HEK293 (cell line): Measurements from ENCODE around the gene MAST2.
"Not testable (repeated sequence)": the region's sequence is repeated elsewhere in the genome, so short reads cannot be mapped to it uniquely, and the experiment has no call there.

Source experiments
- CTCF ChIA-PET: fragments of 350-600 bp; formaldehyde crosslinking; extraction: SDS; loops from one replicate; lab custom pipeline; 2021; ENCODE audit warnings: antibody characterized with exemption; lab: Yijun Ruan, JAX
- POLR2A ChIA-PET: fragments of 300-600 bp; formaldehyde crosslinking; extraction: SDS; loops from one replicate; lab custom pipeline; 2020; ENCODE audit warnings: antibody characterized with exemption, inconsistent platforms; lab: Yijun Ruan, JAX
- H3K27ac ChIP-seq: fragments of 200-500 bp; sonication (Bioruptor generic); 2 replicates; pipeline ENCODE4 v1.5.1; 2014; ENCODE audit warnings: low read depth, low read length, control low read depth, inconsistent platforms; ENCODE audit errors: extremely low read depth
- H3K36me3 ChIP-seq, 2 experiments: fragments of 200-500 bp in 1 of 2; sonication (Bioruptor generic) in 1 of 2; 1 replicate in 1 of 2; 2 replicates in 1 of 2; pipeline ENCODE4 v1.5.1; 2014 to 2017; ENCODE audit warnings: inconsistent platforms in 2 of 2, low read length in 2 of 2; ENCODE audit not compliant: control insufficient read depth in 2 of 2, insufficient read depth in 1 of 2
- H3K4me1 ChIP-seq: fragments of 200-500 bp; sonication (Bioruptor generic); 2 replicates; pipeline ENCODE4 v1.5.1; 2014; ENCODE audit warnings: mild to moderate bottlenecking, low read length, inconsistent platforms; ENCODE audit not compliant: control insufficient read depth, insufficient read depth
- H3K4me3 ChIP-seq: 2 replicates; pipeline ENCODE4 v1.5.1; 2011; ENCODE audit warnings: low read depth, mild to moderate bottlenecking, control low read depth, low read length, moderate library complexity
- H3K9me3 ChIP-seq: fragments of 200-500 bp; sonication (Bioruptor generic); 2 replicates; pipeline ENCODE4 v1.5.1; 2014; ENCODE audit warnings: low read depth, low read length, inconsistent platforms; ENCODE audit not compliant: control insufficient read depth, insufficient read depth
- EGR2 ChIP-seq: fragments of 450-650 bp; formaldehyde crosslinking; IDR thresholded peaks from 2 replicates; pipeline ENCODE4 v1.5.1; 2016; ENCODE audit warnings: low read depth, missing biosample characterization, missing genetic modification characterization
- PRDM10 ChIP-seq: fragments of 450-650 bp; formaldehyde crosslinking; IDR thresholded peaks from 2 replicates; pipeline ENCODE4 v1.5.1; 2016; ENCODE audit warnings: missing biosample characterization, missing genetic modification characterization
- ZNF121 ChIP-seq: fragments of 450-650 bp; formaldehyde crosslinking; IDR thresholded peaks from 2 replicates; pipeline ENCODE4 v1.5.1; 2016; ENCODE audit warnings: missing biosample characterization, missing genetic modification characterization
- ZNF16 ChIP-seq: fragments of 450-650 bp; formaldehyde crosslinking; IDR thresholded peaks from 2 replicates; pipeline ENCODE4 v1.5.1; 2016; ENCODE audit warnings: low read depth, missing biosample characterization, missing genetic modification characterization
- ZNF18 ChIP-seq: fragments of 450-650 bp; formaldehyde crosslinking; IDR thresholded peaks from 2 replicates; pipeline ENCODE4 v1.5.1; 2016; ENCODE audit warnings: missing biosample characterization, missing genetic modification characterization
- ZNF19 ChIP-seq: fragments of 450-650 bp; formaldehyde crosslinking; IDR thresholded peaks from 2 replicates; pipeline ENCODE4; 2016; ENCODE audit warnings: missing biosample characterization, missing genetic modification characterization, low read depth
- ZNF24 ChIP-seq: fragments of 450-650 bp; formaldehyde crosslinking; IDR thresholded peaks from 2 replicates; pipeline ENCODE4 v1.5.1; 2016; ENCODE audit warnings: missing biosample characterization, missing genetic modification characterization
- ZNF626 ChIP-seq: fragments of 450-650 bp; sonication (Bioruptor Pico); formaldehyde crosslinking; IDR thresholded peaks from 2 replicates; pipeline ENCODE4 v1.5.1; 2018; ENCODE audit warnings: missing biosample characterization, missing genetic modification characterization, inconsistent platforms
- ZNF768 ChIP-seq: fragments of 450-650 bp; formaldehyde crosslinking; IDR thresholded peaks from 2 replicates; pipeline ENCODE4 v1.5.1; 2018; ENCODE audit warnings: missing biosample characterization, mild to moderate bottlenecking, missing genetic modification characterization
- ZSCAN4 ChIP-seq: fragments of 450-650 bp; formaldehyde crosslinking; IDR thresholded peaks from 2 replicates; pipeline ENCODE4 v1.5.1; 2017; ENCODE audit warnings: missing biosample characterization, missing genetic modification characterization

The MAST2 gene

GRCh38 chr1:45930258-45931150 lies 127.1 kb downstream of the MAST2 start:
- ChIA-PET CTCF (interaction anchor here (0.6 to 0.9 kb wide), 2 partner anchors 10 to 231 kb away, joined by 3 read pairs; no protein-coding TSS in a partner anchor), POLR2A (no interaction called here)
- Histone ChIP-seq H3K4me1 (peaks cover 4% of the 10 kb centered on the region; the same call in 1 of the 2 replicates), H3K27ac (no peak overlapping the region), H3K4me3 (no peak overlapping the region), H3K9me3 (no peaks in the 10 kb centered on the region), H3K36me3 (no peaks in the 10 kb centered on the region)
- TF ChIP-seq ZNF626 (tag by site-specific recombination), result no peak
- no peak for TF ChIP-seq ZNF16
- TF ChIP-seq ZNF24 (tag by site-specific recombination), result peak; percentile 53; the same call in 1 of the 2 replicates
- no peak for TF ChIP-seq ZNF19 (tag by site-specific recombination)
- TF ChIP-seq ZNF18 (tag by site-specific recombination), result no peak
- TF ChIP-seq EGR2, result no peak
- no peak for TF ChIP-seq ZNF121 (tag by site-specific recombination)
- no peak for TF ChIP-seq ZNF768 (tag by site-specific recombination)

- H3K4me3 ChIP-seq, H3K4me1 ChIP-seq, POLR2A ChIA-PET, H3K9me3 ChIP-seq, H3K36me3 ChIP-seq, H3K27ac ChIP-seq: not testable (repeated sequence)
- CTCF ChIA-PET, result interaction anchor here (0.6 kb wide), 2 partner anchors 128 to 416 kb away, joined by 4 to 5 read pairs; no protein-coding TSS in a partner anchor
These were observed 128.8 kb downstream of the MAST2 start for GRCh38 chr1:45932205-45932604.

GRCh38 chr1:45934947-45935346 lies 131.5 kb downstream of the MAST2 start:
- ChIA-PET CTCF (no interaction called here), POLR2A (interaction anchor here (0.6 kb wide), 1 partner anchor 14 kb away, joined by 13 read pairs; no protein-coding TSS in a partner anchor)
- TF ChIP-seq PRDM10 (tag by site-specific recombination) (0 out of 2 replicates have a peak, but pooled peaks have one; percentile 17), ZSCAN4 (no peak)
- H3K36me3 ChIP-seq, result no peaks in the 10 kb centered on the region; a peak in 1 of 3 replicates
- no peaks in the 10 kb centered on the region for H3K4me1 ChIP-seq
- no peak overlapping the region for H3K27ac ChIP-seq
- H3K4me3 ChIP-seq, result no peak overlapping the region
- no peaks in the 10 kb centered on the region for H3K9me3 ChIP-seq
